Epithelial cell of prostate (primary cell): ENCODE results near the gene KCND1.
"Not testable (repeated sequence)": the region's sequence is repeated elsewhere in the genome, so short reads cannot be mapped to it uniquely, and the experiment has no call there.

Experiments
- DNase-seq: peaks from one replicate; pipeline ENCODE4 v3.0.0-alpha.2; 2011; ENCODE audit warnings: low read depth, low spot score
- H3K27ac ChIP-seq: fragments of 450-650 bp; 2 replicates; pipeline ENCODE4 v1.5.1; 2017; ENCODE audit warnings: mild to moderate bottlenecking

KCND1 gene

GRCh38 chrX:48971249-48972219 lies at the start of gene KCND1:
Gene KCND1 (minus strand): TSS chrX:48971844. CDS start chrX:48970271, 1,573 bp downstream.
- H3K27ac ChIP-seq: no peak within 1 kb of the TSS
- DNase-seq: no peak

- H3K27ac ChIP-seq: no peak overlapping the region
- no peak for DNase-seq
Observed at GRCh38 chrX:49019599-49020249, 48.1 kb upstream of the KCND1 start.

GRCh38 chrX:49019050-49019449 lies 47.4 kb upstream of the KCND1 start:
- H3K27ac ChIP-seq: no peak overlapping the region
- no peak for DNase-seq

GRCh38 chrX:49003696-49004095 lies 32.1 kb upstream of the KCND1 start:
- peak overlapping the region; percentile 11 for H3K27ac ChIP-seq
- DNase-seq: no peak

- peak; percentile 37 for DNase-seq
- peak within 1 kb of the TSS; percentile 69 for H3K27ac ChIP-seq
Observed at GRCh38 chrX:49002091-49002935, 30.7 kb upstream of the KCND1 start, which contains the start of gene GRIPAP1. Gene GRIPAP1 (minus strand): TSS chrX:49002264. CDS start chrX:49002229, 35 bp downstream.

GRCh38 chrX:49001521-49002090 lies 30.0 kb upstream of the KCND1 start:
- peak overlapping the region; percentile 69 for H3K27ac ChIP-seq
- DNase-seq: no peak

- H3K27ac ChIP-seq: no peak overlapping the region
- DNase-seq: no peak
Observed at GRCh38 chrX:49000636-49001035, 29.0 kb upstream of the KCND1 start.

GRCh38 chrX:48999030-48999429 lies 27.4 kb upstream of the KCND1 start:
- DNase-seq: no peak
- H3K27ac ChIP-seq: no peak overlapping the region

- no peak for DNase-seq
- no peak overlapping the region for H3K27ac ChIP-seq
Observed at GRCh38 chrX:48998391-48998790, 26.7 kb upstream of the KCND1 start.

GRCh38 chrX:48997865-48998264 lies 26.2 kb upstream of the KCND1 start:
- DNase-seq: no peak
- no peak overlapping the region for H3K27ac ChIP-seq

- DNase-seq: no peak
- no peak overlapping the region for H3K27ac ChIP-seq
Observed at GRCh38 chrX:48997455-48997854, 25.8 kb upstream of the KCND1 start.

GRCh38 chrX:48996969-48997368 lies 25.3 kb upstream of the KCND1 start:
- DNase-seq: no peak
- no peak overlapping the region for H3K27ac ChIP-seq

GRCh38 chrX:48992341-48992740 lies 20.7 kb upstream of the KCND1 start:
- H3K27ac ChIP-seq: no peak overlapping the region
- DNase-seq: no peak

- no peak for DNase-seq
Observed at GRCh38 chrX:48989483-48989882, 17.8 kb upstream of the KCND1 start.

GRCh38 chrX:48983896-48984295 lies 12.3 kb upstream of the KCND1 start:
- DNase-seq: no peak
- no peak overlapping the region for H3K27ac ChIP-seq

More at GRCh38 chrX:48989483-48989882, 17.8 kb upstream of the KCND1 start:
- H3K27ac ChIP-seq: no peak overlapping the region

- no peak overlapping the region for H3K27ac ChIP-seq
- no peak for DNase-seq
Observed at GRCh38 chrX:48983081-48983480, 11.4 kb upstream of the KCND1 start.

GRCh38 chrX:48981178-48981577 lies 9.5 kb upstream of the KCND1 start:
- DNase-seq: no peak
- no peak overlapping the region for H3K27ac ChIP-seq

- H3K27ac ChIP-seq, DNase-seq: not testable (repeated sequence)
Observed at GRCh38 chrX:48980341-48980740, 8.7 kb upstream of the KCND1 start.

GRCh38 chrX:48978226-48978625 lies 6.6 kb upstream of the KCND1 start:
- no peak overlapping the region for H3K27ac ChIP-seq
- no peak for DNase-seq

GRCh38 chrX:48976086-48976485 lies 4.4 kb upstream of the KCND1 start:
- no peak overlapping the region for H3K27ac ChIP-seq
- no peak for DNase-seq
